HEK293 (cell line): ENCODE measurements around the gene FAM81A.

Source experiments
- YY1 ChIP-seq: fragments of 450-650 bp; formaldehyde crosslinking; IDR thresholded peaks from 2 replicates; pipeline ENCODE4 v1.5.1; 2018; ENCODE audit warnings: missing biosample characterization, missing genetic modification characterization
- ZFP3 ChIP-seq: fragments of 450-650 bp; formaldehyde crosslinking; IDR thresholded peaks from 2 replicates; pipeline ENCODE4 v1.5.1; 2016; ENCODE audit warnings: low read depth, missing biosample characterization, missing genetic modification characterization
- ZNF585B ChIP-seq: fragments of 450-650 bp; formaldehyde crosslinking; IDR thresholded peaks from 2 replicates; pipeline ENCODE4 v1.5.1; 2016; ENCODE audit warnings: missing biosample characterization, missing genetic modification characterization
- ZNF830 ChIP-seq: fragments of 450-650 bp; IDR thresholded peaks from 2 replicates; pipeline ENCODE4 v1.5.0; 2018; ENCODE audit warnings: missing biosample characterization, missing genetic modification characterization, low read depth, mild to moderate bottlenecking, moderate library complexity
- ZSCAN30 ChIP-seq: fragments of 450-650 bp; IDR thresholded peaks from 2 replicates; pipeline ENCODE4 v1.5.1; 2018; ENCODE audit warnings: missing biosample characterization, mild to moderate bottlenecking, missing genetic modification characterization, moderate library complexity
- TF ChIP-seq, protein P1 (sequence below): fragments of 450-650 bp; formaldehyde crosslinking; IDR thresholded peaks from 2 replicates; pipeline ENCODE4 v1.5.1; 2016; ENCODE audit warnings: missing biosample characterization, missing genetic modification characterization
- TF ChIP-seq, protein P2 (sequence below): fragments of 450-650 bp; formaldehyde crosslinking; IDR thresholded peaks from 2 replicates; pipeline ENCODE4 v1.5.1; 2016; ENCODE audit warnings: missing biosample characterization, missing genetic modification characterization

DNA sequence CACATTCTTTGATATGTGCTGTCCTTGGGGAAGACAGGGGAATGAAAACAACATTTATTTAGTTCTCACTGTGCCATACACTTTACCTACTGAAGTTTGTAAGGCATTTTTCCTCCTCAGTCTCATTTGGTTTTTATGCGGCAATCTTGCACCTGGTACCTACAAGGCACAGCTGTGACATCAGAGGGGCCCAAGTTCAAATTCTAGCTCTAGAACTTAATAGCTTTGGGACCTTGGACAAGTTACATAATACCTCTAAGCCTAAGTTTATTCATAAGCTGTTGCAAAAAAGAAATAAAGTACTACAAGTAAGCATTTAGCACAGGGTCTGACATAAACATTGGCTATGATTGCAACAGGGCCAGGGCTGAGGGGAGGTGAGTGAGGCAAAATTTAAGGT, 5.6 kb upstream of the FAM81A start:
- TF ChIP-seq ZNF830 (tag by site-specific recombination) = no peak
- TF ChIP-seq YY1 (tag by site-specific recombination) = no peak
- no peak for TF ChIP-seq ZNF585B
- TF ChIP-seq, protein P1, sequence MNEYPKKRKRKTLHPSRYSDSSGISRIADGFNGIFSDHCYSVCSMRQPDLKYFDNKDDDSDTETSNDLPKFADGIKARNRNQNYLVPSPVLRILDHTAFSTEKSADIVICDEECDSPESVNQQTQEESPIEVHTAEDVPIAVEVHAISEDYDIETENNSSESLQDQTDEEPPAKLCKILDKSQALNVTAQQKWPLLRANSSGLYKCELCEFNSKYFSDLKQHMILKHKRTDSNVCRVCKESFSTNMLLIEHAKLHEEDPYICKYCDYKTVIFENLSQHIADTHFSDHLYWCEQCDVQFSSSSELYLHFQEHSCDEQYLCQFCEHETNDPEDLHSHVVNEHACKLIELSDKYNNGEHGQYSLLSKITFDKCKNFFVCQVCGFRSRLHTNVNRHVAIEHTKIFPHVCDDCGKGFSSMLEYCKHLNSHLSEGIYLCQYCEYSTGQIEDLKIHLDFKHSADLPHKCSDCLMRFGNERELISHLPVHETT (tag by site-specific recombination) = no peak
- TF ChIP-seq, protein P2, sequence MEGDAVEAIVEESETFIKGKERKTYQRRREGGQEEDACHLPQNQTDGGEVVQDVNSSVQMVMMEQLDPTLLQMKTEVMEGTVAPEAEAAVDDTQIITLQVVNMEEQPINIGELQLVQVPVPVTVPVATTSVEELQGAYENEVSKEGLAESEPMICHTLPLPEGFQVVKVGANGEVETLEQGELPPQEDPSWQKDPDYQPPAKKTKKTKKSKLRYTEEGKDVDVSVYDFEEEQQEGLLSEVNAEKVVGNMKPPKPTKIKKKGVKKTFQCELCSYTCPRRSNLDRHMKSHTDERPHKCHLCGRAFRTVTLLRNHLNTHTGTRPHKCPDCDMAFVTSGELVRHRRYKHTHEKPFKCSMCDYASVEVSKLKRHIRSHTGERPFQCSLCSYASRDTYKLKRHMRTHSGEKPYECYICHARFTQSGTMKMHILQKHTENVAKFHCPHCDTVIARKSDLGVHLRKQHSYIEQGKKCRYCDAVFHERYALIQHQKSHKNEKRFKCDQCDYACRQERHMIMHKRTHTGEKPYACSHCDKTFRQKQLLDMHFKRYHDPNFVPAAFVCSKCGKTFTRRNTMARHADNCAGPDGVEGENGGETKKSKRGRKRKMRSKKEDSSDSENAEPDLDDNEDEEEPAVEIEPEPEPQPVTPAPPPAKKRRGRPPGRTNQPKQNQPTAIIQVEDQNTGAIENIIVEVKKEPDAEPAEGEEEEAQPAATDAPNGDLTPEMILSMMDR (tag by site-specific recombination) = no peak
- no peak for TF ChIP-seq ZSCAN30 (tag by site-specific recombination)
- no peak for TF ChIP-seq ZFP3 (tag by site-specific recombination)
